ENCODE data around the gene TMEM232.
"Not testable (repeated sequence)": the region's sequence is repeated elsewhere in the genome, so short reads cannot be mapped to it uniquely, and the experiment has no call there.

Gene TMEM232

GRCh38 chr5:110616009-110616408 lies 110.5 kb downstream of the TMEM232 start:
- DNase-seq, result no peak

- DNase-seq, result no peak
Observed at GRCh38 chr5:110612794-110613247, 113.7 kb downstream of the TMEM232 start.

DNA sequence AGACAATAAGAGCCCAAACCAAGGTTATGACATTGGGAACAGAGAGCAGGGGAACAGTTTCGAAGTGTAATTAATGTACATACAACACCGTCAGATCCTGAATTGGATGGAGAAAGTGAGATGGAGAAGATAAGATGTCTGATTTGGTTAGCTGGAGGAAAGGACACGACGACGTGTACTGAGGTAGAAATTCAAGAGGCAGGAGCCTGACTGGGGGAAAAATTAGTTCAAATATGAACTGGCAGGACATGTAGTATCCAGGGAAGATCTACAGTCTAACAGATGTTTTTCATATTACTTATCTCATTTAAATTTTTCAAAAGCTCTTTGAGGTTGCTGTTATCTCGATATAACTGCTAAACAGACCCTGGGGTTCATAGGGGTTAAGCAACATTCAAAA lies 114.7 kb downstream of the TMEM232 start:
- no peak for DNase-seq

DNA sequence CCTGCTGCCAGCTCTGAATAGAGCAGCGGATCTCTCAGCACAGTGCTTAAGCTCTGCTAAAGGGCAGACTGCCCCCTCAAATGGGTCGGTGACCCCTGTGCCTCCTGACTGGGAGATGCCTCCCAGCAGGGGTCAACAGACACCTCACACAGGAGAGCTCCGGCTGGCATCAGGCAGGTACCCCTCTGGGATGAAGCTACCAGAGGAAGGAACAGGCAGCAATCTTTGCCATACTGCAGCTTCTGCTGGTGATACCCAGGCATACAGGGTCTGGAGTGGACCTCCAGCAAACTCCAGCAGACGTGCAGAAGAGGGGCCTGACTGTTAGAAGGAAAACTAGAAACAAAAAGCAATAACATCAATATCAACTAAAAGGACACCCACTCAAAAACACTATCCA lies 131.6 kb downstream of the TMEM232 start:
- no peak for DNase-seq

DNA sequence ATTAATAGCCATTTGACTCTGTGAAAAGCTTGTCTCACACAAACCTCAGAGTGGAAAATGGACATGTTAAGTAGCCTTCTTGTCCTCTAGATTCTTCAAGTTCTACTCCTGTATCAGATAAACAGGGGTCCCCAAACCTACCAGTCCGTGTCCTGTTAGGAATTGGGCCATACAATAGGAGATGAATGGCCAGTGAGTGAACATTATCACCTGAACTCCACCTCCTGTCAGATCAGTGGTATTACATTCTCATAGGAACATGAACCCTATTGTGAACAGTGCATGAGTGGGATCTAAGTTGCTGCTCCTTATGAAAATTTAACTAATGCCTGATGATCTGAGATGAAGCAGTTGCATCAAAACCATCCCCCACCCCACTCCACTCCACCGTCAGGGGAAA lies 136.3 kb downstream of the TMEM232 start:
- DNase-seq, result no peak

GRCh38 chr5:110588286-110588980 lies 138.0 kb downstream of the TMEM232 start:
- no peak for DNase-seq

GRCh38 chr5:110580625-110581024 lies 145.8 kb downstream of the TMEM232 start:
- no peak for DNase-seq

DNA sequence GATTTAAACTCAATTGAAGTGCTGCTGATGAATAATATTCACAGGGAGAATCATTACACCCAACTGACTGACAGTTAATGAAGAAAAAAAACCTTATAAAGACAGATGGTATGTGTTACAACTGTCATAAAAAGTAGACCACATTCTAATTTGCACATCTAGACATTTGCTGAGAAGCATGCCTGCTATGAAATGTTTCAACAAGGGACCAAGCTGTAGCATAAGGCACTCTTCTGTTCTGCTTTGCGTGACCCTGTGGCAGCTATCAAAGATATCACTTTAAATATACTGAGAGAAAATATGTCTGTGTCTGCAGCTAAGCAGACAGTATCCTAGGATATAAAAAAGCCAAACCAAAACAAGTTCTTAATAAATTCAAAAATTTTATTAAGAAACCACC lies 153.7 kb downstream of the TMEM232 start:
- DNase-seq, result no peak

DNA sequence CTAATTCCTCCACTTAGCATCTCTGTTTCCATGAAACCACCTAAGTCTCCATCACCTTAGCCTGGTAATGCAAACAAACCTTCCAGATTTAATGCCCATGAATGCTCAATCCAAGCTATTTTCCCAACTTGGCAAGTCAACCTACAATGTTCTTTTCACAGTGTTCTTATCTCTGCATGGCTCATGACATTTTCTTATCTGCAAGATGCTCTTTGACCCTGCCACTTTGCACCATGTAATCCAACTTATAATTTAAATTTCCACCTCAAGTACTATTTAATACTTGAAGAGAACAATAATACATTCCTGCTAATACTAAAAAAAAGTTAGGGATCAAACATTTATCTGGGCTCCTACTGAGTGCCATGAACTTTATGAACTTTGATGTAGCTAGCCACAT lies 164.3 kb downstream of the TMEM232 start:
- no peak for DNase-seq

- no peak for DNase-seq
Observed at GRCh38 chr5:110561510-110561909, 165.0 kb downstream of the TMEM232 start.

- DNase-seq, result no peak
Observed at GRCh38 chr5:110549301-110549700, 177.2 kb downstream of the TMEM232 start.

DNA sequence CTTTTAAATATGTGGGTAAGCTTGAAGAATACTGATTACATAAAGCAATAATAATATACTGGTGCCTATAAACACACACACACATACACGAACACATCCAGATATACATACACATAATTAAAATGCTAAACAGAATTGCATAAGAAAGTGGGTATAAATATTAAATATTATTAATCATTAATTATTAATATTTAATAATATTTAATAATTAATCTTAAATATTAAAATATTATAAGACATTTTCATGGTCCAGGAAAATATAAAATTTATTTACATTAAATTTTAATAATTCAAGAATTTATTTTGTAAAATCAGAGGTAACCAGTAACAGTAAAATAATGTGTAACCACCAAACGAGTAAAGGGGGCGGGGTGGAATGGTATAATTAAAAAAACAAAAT lies 178.3 kb downstream of the TMEM232 start:
- no peak for DNase-seq

DNA sequence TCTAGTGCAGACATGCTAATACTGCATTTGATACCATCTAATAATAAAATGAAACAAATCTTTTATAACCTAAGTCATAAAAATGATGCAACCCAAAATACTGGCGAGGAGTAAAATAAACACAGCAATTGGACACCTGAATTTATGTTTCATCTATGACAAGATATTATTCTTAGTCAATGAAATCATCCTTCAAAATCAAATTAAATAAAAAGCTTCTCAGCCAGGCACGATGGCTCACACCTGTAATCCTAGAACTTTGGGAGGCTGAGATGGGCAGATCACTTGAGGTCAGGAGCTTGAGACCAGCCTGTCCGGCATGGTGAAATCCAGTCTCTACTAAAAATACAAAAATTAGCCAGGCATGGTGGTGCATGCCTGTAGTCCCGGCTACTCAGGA lies 179.0 kb downstream of the TMEM232 start:
- no peak for DNase-seq

- no peak for DNase-seq
Observed at GRCh38 chr5:110545716-110546115, 180.8 kb downstream of the TMEM232 start.

DNA sequence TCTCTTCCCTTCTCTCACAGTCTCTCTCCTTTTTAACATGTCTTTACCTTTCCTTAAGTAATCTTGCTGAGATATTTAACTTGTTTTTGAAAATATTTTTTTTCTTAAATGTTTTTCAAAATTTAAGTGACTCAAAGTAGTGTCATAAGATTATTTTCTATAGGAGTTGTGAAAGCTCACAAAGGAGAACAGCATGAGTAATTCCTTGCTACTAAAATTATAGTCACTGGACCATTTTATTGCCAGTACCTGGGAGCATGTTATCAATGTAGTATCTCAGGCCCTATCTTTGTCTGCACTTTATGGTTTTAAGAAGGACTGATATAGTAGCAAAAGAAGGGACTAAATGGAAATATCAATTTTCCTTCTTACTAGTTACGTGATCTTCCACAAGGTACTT lies 181.9 kb downstream of the TMEM232 start:
- DNase-seq, result no peak

DNA sequence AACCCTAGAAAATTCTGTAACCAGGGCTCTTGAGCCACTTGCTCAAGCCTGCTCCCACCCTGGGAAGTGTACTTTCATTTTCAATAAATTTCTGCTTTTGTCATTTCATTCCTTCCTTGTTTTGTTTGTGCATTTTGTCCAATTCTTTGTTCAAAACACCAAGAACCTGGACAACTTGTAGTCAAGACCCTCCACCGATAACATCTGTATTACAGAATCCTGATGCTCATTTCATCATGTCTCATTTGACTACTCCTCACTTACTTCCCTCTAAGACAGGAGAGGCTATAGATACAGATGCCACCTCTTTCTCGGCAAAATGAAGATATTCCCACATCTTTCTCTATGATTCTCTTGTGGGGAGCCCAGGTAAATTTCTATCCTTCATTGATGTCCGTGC lies 183.5 kb downstream of the TMEM232 start:
- no peak for DNase-seq

DNA sequence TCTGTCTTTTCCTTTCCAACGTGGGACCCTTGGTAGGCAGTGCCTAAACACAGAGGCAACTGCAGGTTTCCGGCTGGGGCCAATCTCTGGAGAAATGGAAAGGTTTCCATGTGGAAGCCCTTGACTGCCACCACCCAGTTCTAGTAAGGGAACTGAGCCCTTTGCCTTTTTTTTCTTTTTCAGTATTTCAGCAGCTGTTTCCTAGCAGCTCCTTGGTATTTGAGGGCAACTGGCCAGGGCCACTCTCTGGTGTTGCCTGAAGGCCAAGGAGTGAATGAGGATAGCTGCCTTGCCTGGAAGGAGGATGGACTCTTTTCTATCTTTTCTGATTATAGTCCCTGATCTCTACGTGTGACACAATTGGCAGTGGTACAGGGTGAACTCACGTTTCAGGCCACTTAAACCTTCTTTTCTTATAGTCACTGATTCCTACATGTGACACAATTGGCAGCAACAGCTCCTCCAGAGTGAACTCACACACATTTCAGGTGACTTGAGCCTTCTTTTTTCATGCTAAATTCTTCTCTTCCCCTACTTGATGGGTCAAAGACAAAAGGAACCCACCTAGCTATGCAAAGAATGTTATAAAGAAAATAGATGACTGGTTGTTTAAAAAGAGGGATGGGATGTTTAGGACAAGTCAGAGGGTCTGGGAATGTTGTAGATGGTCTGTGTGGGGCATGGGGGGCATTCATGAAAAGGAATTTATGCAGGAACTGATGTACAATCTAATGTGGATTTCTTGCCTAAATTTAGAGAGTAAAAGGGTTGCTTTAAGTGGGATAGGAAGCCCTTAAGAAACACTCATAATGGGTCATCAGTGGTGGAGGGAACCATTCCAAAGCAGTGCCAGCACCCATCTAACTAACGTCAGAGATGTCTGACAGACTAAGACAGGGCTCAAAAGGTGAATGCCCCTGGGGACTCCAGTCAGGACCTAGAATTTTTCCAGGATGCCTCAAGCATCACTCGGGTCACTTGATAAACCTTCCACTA lies 190.1 kb downstream of the TMEM232 start:
- DNase-seq, result no peak

- DNase-seq, result not testable (repeated sequence)
Observed at GRCh38 chr5:110535146-110535545, 191.3 kb downstream of the TMEM232 start.

GRCh38 chr5:110525762-110526161 lies 200.7 kb downstream of the TMEM232 start:
- DNase-seq, result no peak

DNA sequence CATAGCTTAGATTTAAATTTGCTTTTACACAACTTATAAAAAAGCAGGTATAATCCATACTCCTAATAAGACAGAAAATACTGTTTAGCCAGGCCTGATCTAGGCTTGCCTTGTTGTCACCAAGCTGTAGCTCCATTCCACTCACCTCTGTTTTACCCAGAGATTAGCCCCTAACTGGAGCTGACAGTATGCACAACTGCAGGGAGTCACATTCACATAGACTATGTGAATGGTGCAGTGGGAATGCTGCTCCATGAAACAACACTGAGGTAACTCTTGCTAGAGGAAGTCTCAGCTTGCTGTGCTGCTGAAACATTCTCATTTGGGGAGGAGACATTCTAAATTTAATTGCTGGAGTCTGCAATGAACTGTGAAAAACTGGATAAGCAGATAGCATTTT lies 209.1 kb downstream of the TMEM232 start:
- DNase-seq, result no peak

DNA sequence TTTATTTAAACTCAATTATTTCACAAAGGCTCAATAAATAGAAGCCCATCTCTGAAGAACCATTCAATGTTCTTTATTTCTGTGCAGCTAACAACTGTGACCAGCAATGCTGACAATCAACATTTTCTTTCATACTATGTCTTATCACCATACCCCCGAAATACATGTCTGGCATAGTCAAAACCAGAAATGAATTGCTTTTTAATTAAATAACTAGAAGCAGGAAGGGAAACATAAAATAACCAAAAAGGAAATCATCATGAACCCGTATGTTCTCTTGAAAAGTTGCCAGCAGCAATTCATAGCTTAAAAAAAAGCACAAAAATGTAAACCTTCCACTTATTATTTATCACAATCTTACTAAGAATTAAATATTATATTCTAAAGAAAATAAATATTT lies 212.4 kb downstream of the TMEM232 start:
- no peak for DNase-seq

DNA sequence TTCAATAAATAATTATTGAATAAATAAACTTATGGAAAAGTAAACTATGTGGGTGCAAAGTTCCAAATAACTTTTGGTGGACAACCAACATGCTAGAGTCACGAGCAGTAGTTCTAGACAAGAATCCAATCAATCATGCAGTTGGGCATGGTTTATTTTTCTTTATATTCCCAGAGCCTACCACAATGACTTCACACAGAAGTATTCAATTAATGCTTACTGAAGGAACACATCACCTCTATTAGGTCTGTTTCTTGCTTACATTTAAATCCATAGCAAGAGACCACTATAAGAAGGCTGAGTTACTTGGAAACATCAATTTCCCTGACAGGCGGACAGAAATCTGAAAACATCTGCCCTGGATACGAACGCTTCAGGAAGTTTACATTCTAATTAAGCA lies 214.2 kb downstream of the TMEM232 start:
- DNase-seq, result no peak

DNA sequence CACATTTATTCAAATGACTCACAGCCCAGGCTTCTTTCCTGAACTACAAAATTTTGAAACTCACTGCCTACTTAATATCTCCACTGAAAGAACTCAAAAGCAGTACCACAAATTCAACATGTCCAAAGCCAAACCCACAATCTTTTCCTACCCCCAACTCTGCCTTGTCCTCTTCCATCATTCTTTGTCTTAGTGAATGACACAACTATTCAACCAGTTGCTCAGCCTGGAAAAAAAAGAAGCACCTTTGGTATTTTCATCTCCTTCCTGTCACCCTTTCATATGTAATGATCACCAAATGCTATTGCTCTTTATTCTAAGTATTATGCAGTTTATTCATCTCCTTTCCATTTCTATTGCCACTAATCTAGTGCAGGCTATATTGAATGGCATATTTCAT lies 216.3 kb downstream of the TMEM232 start:
- DNase-seq, result no peak

GRCh38 chr5:110507972-110508371 lies 218.5 kb downstream of the TMEM232 start:
- DNase-seq, result no peak
